Astrocyte (in vitro differentiated cells and primary cell): ENCODE data around the gene TEX19. TPM values are rescaled to one million over a fixed set of nuclear protein-coding genes. Genes with fewer than 3 reads are reported as not detected.

ENCODE experiments used
- DNase-seq: peaks from one replicate; pipeline ENCODE4 v3.0.0-alpha.2; 2010; ENCODE audit warnings: low read depth
- FAIRE-seq: peaks from 2 replicates; lab custom pipeline; 2011; peaks lifted over from hg19 to GRCh38; lab: Jason Lieb, UNC
- H2AFZ ChIP-seq: 2 replicates; pipeline ENCODE4 v1.6.0; 2012; ENCODE audit warnings: low read depth, low read length, inconsistent platforms
- H3K27ac ChIP-seq: 2 replicates; pipeline ENCODE4 v1.5.1; 2011; ENCODE audit warnings: low read depth, low read length, inconsistent platforms
- H3K27me3 ChIP-seq: 2 replicates; pipeline ENCODE4 v1.6.0; 2011; ENCODE audit warnings: low read length, inconsistent platforms; ENCODE audit not compliant: insufficient read depth
- H3K36me3 ChIP-seq: 2 replicates; pipeline ENCODE4 v1.5.1; 2011; ENCODE audit warnings: low read length, inconsistent platforms; ENCODE audit not compliant: insufficient read depth
- H3K4me1 ChIP-seq: 2 replicates; pipeline ENCODE4 v1.5.1; 2011; ENCODE audit warnings: low read length, inconsistent platforms; ENCODE audit not compliant: insufficient read depth
- H3K4me2 ChIP-seq: 2 replicates; pipeline ENCODE4 v1.6.0; 2012; ENCODE audit warnings: low read length, inconsistent platforms
- H3K4me3 ChIP-seq: 2 replicates; pipeline ENCODE4 v1.5.1; 2011; ENCODE audit warnings: low read depth, mild to moderate bottlenecking, low read length, inconsistent platforms; ENCODE audit not compliant: insufficient read depth
- H3K79me2 ChIP-seq: 2 replicates; pipeline ENCODE4 v1.6.0; 2012; ENCODE audit warnings: mild to moderate bottlenecking, low read length, inconsistent platforms; ENCODE audit not compliant: insufficient read depth
- H3K9ac ChIP-seq: 2 replicates; pipeline ENCODE4 v1.6.0; 2012; ENCODE audit warnings: mild to moderate bottlenecking, low read length, inconsistent platforms
- H3K9me3 ChIP-seq: 2 replicates; pipeline ENCODE4 v1.5.1; 2012; ENCODE audit warnings: low read depth, mild to moderate bottlenecking, low read length, inconsistent platforms; ENCODE audit not compliant: insufficient read depth
- H4K20me1 ChIP-seq: 2 replicates; pipeline ENCODE4 v1.6.0; 2012; ENCODE audit warnings: low read length, inconsistent platforms; ENCODE audit not compliant: insufficient read depth
- H3K27ac Mint-ChIP-seq: one replicate; pipeline ENCODE4 v1.8.0; 2021; ENCODE audit warnings: mild to moderate bottlenecking, mixed read lengths; ENCODE audit not compliant: unreplicated experiment
- H3K27me3 Mint-ChIP-seq: one replicate; pipeline ENCODE4 v1.8.0; 2021; ENCODE audit warnings: low read depth, mixed read lengths; ENCODE audit not compliant: unreplicated experiment
- H3K36me3 Mint-ChIP-seq: one replicate; pipeline ENCODE4 v1.8.0; 2021; ENCODE audit warnings: low read depth, mixed read lengths; ENCODE audit not compliant: unreplicated experiment
- H3K4me1 Mint-ChIP-seq: one replicate; pipeline ENCODE4 v1.8.0; 2021; ENCODE audit warnings: low read depth, mixed read lengths; ENCODE audit not compliant: unreplicated experiment
- H3K4me3 Mint-ChIP-seq: one replicate; pipeline ENCODE4 v1.8.0; 2021; ENCODE audit warnings: mild to moderate bottlenecking, moderate library complexity, mixed read lengths; ENCODE audit not compliant: unreplicated experiment
- H3K9me3 Mint-ChIP-seq: one replicate; pipeline ENCODE4 v1.8.0; 2021; ENCODE audit warnings: mild to moderate bottlenecking, mixed read lengths; ENCODE audit not compliant: unreplicated experiment
- CTCF ChIP-seq: IDR thresholded peaks from 2 replicates; pipeline ENCODE4 v1.5.1; 2011; ENCODE audit warnings: low read depth, mild to moderate bottlenecking, inconsistent platforms, low read length, moderate library complexity; ENCODE audit not compliant: insufficient read depth
- EZH2 ChIP-seq: IDR thresholded peaks from 2 replicates; pipeline ENCODE4 v1.6.1; 2012; ENCODE audit warnings: mild to moderate bottlenecking, low read length, inconsistent platforms; ENCODE audit not compliant: insufficient read depth
- total RNA-seq: library from RNA; stranded (reverse); gene quantifications from 2 replicates; pipeline ENCODE4 v1.2.1, GENCODE V29; 2021

TEX19 gene
- total RNA-seq, 1 donor from 2014 or later, result not detected

DNA sequence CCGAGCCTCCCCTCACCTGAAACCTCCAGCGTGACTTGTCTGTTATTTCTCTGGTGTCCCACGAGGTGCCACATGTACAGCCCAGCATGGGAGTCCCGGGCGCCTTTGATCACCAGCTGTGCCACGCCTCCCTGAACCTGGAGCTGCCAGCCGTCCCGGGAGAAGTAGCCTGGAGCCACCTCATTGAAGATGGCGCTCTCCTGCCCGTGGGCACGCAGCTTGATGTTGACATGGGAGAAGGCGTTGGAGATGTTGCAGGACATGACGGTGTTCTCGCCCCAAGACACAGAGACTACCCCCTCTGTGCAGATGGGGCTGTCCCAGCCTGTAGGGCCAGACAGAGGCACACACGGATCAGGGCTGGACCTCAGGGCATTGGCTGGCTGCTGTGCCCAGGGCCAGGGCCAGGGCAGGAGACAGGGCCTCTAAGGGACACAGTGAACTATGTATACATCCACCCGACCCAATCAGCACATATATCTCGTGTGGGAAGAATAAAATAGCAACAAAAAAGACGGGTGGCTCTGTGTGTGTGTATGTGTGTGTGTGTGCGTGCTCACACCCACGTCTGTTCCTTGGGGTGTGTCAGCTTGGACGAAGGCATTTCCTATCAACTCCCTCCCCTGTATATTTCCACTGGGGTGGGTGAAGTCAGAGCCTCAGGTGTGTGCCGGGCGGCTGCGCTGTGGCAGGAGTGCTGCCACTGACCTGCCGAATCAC lies 34.3 kb upstream of the TEX19 start:
- FAIRE-seq, result no peak
- TF ChIP-seq EZH2 (no peak), CTCF (no peak)

GRCh38 chr17:82325286-82326180 lies 33.5 kb upstream of the TEX19 start:
- no peaks in the 10 kb centered on the region for H3K36me3 Mint-ChIP-seq
- Histone ChIP-seq H3K9me3 (no peaks in the 10 kb centered on the region), H3K4me3 (no peak overlapping the region), H2AFZ (no peak overlapping the region), H3K4me1 (peaks cover 11% of the 10 kb centered on the region), H3K27ac (no peak overlapping the region), H3K79me2 (no peaks in the 10 kb centered on the region), H3K4me2 (no peak overlapping the region), H3K27me3 (peaks cover 17% of the 10 kb centered on the region), H4K20me1 (no peaks in the 10 kb centered on the region), H3K36me3 (no peaks in the 10 kb centered on the region), H3K9ac (no peak overlapping the region)
- no peak for DNase-seq
- peaks cover 4% of the 10 kb centered on the region for H3K4me1 Mint-ChIP-seq
- H3K4me3 Mint-ChIP-seq, result no peak overlapping the region
- TF ChIP-seq EZH2 (no peak), CTCF (no peak)
- peaks cover 30% of the 10 kb centered on the region for H3K27me3 Mint-ChIP-seq
- H3K27ac Mint-ChIP-seq, result no peak overlapping the region
- H3K9me3 Mint-ChIP-seq, result no peaks in the 10 kb centered on the region
- no peak for FAIRE-seq

More for the DNA sequence above, 34.3 kb upstream of the TEX19 start:
- no peak overlapping the region for H3K4me3 Mint-ChIP-seq
- peaks cover 4% of the 10 kb centered on the region for H3K4me1 Mint-ChIP-seq
- DNase-seq, result no peak
- Histone ChIP-seq H2AFZ (no peak overlapping the region), H3K4me1 (peaks cover 5% of the 10 kb centered on the region), H3K4me2 (no peak overlapping the region), H3K36me3 (no peaks in the 10 kb centered on the region), H3K9ac (no peak overlapping the region), H3K79me2 (no peaks in the 10 kb centered on the region), H3K27me3 (peaks cover 17% of the 10 kb centered on the region), H4K20me1 (no peaks in the 10 kb centered on the region), H3K4me3 (no peak overlapping the region), H3K9me3 (no peaks in the 10 kb centered on the region), H3K27ac (no peak overlapping the region)
- no peaks in the 10 kb centered on the region for H3K36me3 Mint-ChIP-seq
- no peaks in the 10 kb centered on the region for H3K9me3 Mint-ChIP-seq
- H3K27ac Mint-ChIP-seq, result no peak overlapping the region
- peaks cover 27% of the 10 kb centered on the region for H3K27me3 Mint-ChIP-seq
